ENCODE results near the gene MED13L.

Gene MED13L

DNA sequence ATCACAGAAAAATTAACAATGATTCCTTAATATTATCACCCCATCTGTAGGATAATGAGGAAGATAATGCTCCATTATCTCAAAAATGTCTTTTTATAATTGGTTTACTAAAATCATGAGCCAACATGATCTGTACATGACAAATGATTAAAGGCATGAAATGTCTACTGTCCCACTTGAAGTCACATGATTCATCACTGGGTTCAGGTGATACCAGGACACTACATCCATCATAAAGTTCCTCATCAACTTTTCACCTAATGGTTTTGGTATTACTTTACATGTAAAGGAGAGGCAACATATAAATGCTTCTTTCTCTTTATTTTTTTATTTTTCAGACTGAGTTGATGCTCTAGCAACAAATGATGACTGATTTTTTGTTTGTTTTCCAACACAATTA is 313.3 kb downstream of the MED13L start:
- H3K4me2 ChIP-seq (ENCODE audit: low read depth, low read length, poor library complexity, severe bottlenecking), result no peak overlapping the region
- TF ChIP-seq, protein P1, sequence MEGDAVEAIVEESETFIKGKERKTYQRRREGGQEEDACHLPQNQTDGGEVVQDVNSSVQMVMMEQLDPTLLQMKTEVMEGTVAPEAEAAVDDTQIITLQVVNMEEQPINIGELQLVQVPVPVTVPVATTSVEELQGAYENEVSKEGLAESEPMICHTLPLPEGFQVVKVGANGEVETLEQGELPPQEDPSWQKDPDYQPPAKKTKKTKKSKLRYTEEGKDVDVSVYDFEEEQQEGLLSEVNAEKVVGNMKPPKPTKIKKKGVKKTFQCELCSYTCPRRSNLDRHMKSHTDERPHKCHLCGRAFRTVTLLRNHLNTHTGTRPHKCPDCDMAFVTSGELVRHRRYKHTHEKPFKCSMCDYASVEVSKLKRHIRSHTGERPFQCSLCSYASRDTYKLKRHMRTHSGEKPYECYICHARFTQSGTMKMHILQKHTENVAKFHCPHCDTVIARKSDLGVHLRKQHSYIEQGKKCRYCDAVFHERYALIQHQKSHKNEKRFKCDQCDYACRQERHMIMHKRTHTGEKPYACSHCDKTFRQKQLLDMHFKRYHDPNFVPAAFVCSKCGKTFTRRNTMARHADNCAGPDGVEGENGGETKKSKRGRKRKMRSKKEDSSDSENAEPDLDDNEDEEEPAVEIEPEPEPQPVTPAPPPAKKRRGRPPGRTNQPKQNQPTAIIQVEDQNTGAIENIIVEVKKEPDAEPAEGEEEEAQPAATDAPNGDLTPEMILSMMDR (IDR thresholded peaks at IDR 0.05; ENCODE audit: insufficient read depth, low read length, poor library complexity, severe bottlenecking), result no peak
- TF ChIP-seq EZH2phosphoT487 (conservative IDR thresholded peaks at IDR 0.05; ENCODE audit: low read length), result no peak
- H3K79me2 ChIP-seq (ENCODE audit: insufficient read depth, low read length), result no peaks in the 10 kb centered on the region
- H2AFZ ChIP-seq (ENCODE audit: low read depth, low read length, severe bottlenecking), result no peak overlapping the region
- H4K20me1 ChIP-seq (ENCODE audit: low read depth, low read length), result no peaks in the 10 kb centered on the region
- no peak overlapping the region for H3K9ac ChIP-seq (ENCODE audit: low read length)
- H3F3A ChIP-seq (ENCODE audit: insufficient read depth), result no peaks in the 10 kb centered on the region
- no peaks in the 10 kb centered on the region for H3K9me2 ChIP-seq (replicated peaks; ENCODE audit: insufficient read depth, low read length)
- H3K27me3 ChIP-seq (ENCODE audit: low read length), result no peaks in the 10 kb centered on the region
- H3K27ac ChIP-seq (ENCODE audit: low read depth, low read length), result no peak overlapping the region
- no peaks in the 10 kb centered on the region for H3K9me3 ChIP-seq (ENCODE audit: insufficient read depth, low read length)
- H3K4me3 ChIP-seq (ENCODE audit: insufficient read depth, low read length, poor library complexity, severe bottlenecking), result no peak overlapping the region
- peaks cover 3% of the 10 kb centered on the region; the same call in 1 of the 2 replicates for H3K36me3 ChIP-seq (ENCODE audit: low read length)

DNA sequence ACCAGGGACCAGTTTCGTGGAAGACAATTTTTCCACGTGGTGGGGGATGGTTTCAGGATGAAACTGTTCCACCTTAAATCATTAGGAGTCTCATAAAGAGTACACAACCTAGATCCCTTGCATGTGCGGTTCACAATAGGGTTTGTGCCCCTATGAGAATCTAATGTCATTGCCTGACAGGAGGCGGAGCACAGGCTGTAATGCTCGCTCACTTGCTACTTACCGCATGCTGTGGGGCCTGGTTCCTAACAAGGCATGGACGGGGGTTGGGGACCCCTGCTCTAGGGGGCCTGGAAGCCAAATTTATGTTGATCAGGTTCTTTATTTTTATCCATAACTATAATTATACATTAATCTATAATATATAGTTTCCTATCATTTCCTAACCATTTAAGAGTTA is 315.3 kb downstream of the MED13L start:
- no peak overlapping the region for H3K27ac ChIP-seq (ENCODE audit: low read depth, low read length)

DNA sequence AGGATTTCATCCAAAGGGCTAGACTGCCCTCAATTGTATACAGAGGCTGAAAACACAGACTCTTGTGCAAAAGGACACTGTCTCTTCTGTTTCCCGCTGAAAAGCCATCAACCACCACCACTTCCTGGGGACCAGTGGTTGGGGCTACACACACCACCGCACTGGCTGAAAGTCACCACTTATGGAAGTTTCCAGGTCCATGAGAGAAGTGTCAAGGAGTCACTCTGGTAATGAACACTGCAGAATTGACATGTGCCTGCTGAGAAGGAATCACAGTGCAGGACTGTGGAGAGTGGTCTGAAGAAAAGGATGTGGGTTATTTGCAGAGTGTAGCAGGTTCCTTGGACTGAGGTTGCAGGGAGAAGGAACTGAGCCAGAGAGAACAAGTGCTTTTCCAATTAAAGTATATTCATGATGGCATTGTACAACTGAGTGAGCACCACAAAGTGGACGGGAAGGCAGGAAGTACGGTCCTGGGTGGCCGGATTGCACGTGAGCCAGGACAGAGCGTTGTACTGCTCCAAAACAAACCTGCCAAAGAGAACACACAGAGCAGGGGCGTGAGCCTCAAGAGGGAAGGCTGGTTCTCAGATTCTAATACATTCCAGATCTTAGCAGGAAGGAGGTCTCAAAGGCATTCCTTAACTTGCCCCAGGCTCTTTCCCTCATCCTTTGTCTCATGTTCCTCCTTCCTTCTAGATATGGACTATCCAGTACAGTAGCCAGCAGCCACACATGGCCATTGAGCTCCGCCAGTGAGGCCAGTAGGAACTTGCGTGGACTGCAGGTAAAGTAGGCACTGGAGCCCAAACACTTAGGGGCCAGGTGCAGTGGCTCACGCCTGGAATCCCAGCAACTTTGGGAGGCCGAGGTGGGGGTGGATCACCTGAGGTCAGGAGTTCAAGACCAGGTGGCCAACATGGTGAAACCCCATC is 316.4 kb downstream of the MED13L start:
- Histone ChIP-seq H3K9ac (ENCODE audit: low read length) (no peak overlapping the region), H3F3A (ENCODE audit: insufficient read depth) (no peaks in the 10 kb centered on the region), H2AFZ (ENCODE audit: low read depth, low read length, severe bottlenecking) (no peak overlapping the region), H3K27ac (ENCODE audit: low read depth, low read length) (no peak overlapping the region), H3K36me3 (ENCODE audit: low read length) (0 out of 2 replicates have a peak, but pooled peaks cover 3% of the 10 kb centered on the region), H3K4me3 (ENCODE audit: insufficient read depth, low read length, poor library complexity, severe bottlenecking) (no peak overlapping the region), H4K20me1 (ENCODE audit: low read depth, low read length) (no peaks in the 10 kb centered on the region), H3K9me2 (replicated peaks; ENCODE audit: insufficient read depth, low read length) (no peaks in the 10 kb centered on the region), H3K79me2 (ENCODE audit: insufficient read depth, low read length) (no peaks in the 10 kb centered on the region), H3K9me3 (ENCODE audit: insufficient read depth, low read length) (no peaks in the 10 kb centered on the region), H3K4me2 (ENCODE audit: low read depth, low read length, poor library complexity, severe bottlenecking) (no peak overlapping the region), H3K27me3 (ENCODE audit: low read length) (no peaks in the 10 kb centered on the region)
- TF ChIP-seq EZH2phosphoT487 (conservative IDR thresholded peaks at IDR 0.05; ENCODE audit: low read length), result no peak
- TF ChIP-seq, protein P1 (IDR thresholded peaks at IDR 0.05; ENCODE audit: insufficient read depth, low read length, poor library complexity, severe bottlenecking), result no peak

More for the DNA sequence above, 315.3 kb downstream of the MED13L start:
- TF ChIP-seq EZH2phosphoT487 (conservative IDR thresholded peaks at IDR 0.05; ENCODE audit: low read length), result no peak
- TF ChIP-seq, protein P1 (IDR thresholded peaks at IDR 0.05; ENCODE audit: insufficient read depth, low read length, poor library complexity, severe bottlenecking), result no peak
- no peak overlapping the region for H3K4me2 ChIP-seq (ENCODE audit: low read depth, low read length, poor library complexity, severe bottlenecking)
- H3F3A ChIP-seq (ENCODE audit: insufficient read depth), result no peaks in the 10 kb centered on the region
- H3K9me2 ChIP-seq (replicated peaks; ENCODE audit: insufficient read depth, low read length), result no peaks in the 10 kb centered on the region
- no peak overlapping the region for H3K9ac ChIP-seq (ENCODE audit: low read length)
- H4K20me1 ChIP-seq (ENCODE audit: low read depth, low read length), result no peaks in the 10 kb centered on the region
- no peak overlapping the region for H3K4me3 ChIP-seq (ENCODE audit: insufficient read depth, low read length, poor library complexity, severe bottlenecking)
- no peaks in the 10 kb centered on the region for H3K9me3 ChIP-seq (ENCODE audit: insufficient read depth, low read length)
- no peak overlapping the region for H2AFZ ChIP-seq (ENCODE audit: low read depth, low read length, severe bottlenecking)
- 0 out of 2 replicates have a peak, but pooled peaks cover 3% of the 10 kb centered on the region for H3K36me3 ChIP-seq (ENCODE audit: low read length)
- no peaks in the 10 kb centered on the region for H3K79me2 ChIP-seq (ENCODE audit: insufficient read depth, low read length)
- H3K27me3 ChIP-seq (ENCODE audit: low read length), result no peaks in the 10 kb centered on the region

All from SU-DHL-6 (cell line).